ENCODE measurements around the gene CACNA2D2.

The CACNA2D2 gene

GRCh38 chr3:50326182-50326541 lies 177.3 kb downstream of the CACNA2D2 start:
- no peak overlapping the region for H3K4me3 ChIP-seq (ENCODE audit: low read depth, low read length, poor library complexity, severe bottlenecking)
- H3K27me3 ChIP-seq (ENCODE audit: insufficient read depth, low read length) = no peaks in the 10 kb centered on the region
- H3K4me1 ChIP-seq (ENCODE audit: insufficient read depth, low read length, severe bottlenecking) = peaks cover 32% of the 10 kb centered on the region
- H3K27ac ChIP-seq (ENCODE audit: low read depth, low read length, poor library complexity, severe bottlenecking) = no peak overlapping the region
- H3K79me2 ChIP-seq (ENCODE audit: insufficient read depth, low read length) = peaks cover 7% of the 10 kb centered on the region; the same call in 1 of the 2 replicates
- peaks cover 31% of the 10 kb centered on the region for H3K36me3 ChIP-seq (ENCODE audit: insufficient read depth, low read length)
- no peaks in the 10 kb centered on the region for H3F3A ChIP-seq (ENCODE audit: insufficient read depth, low read length)
- no peak overlapping the region for H3K4me2 ChIP-seq (ENCODE audit: low read length)
- no peak overlapping the region for H3K9ac ChIP-seq (ENCODE audit: low read length)
- H3K9me2 ChIP-seq (ENCODE audit: low read depth, low read length) = no peaks in the 10 kb centered on the region
- TF ChIP-seq CTCF (IDR thresholded peaks at IDR 0.05; ENCODE audit: low read length) = no peak
- no peak for TF ChIP-seq EZH2 (IDR thresholded peaks at IDR 0.05; ENCODE audit: borderline replicate concordance, low read length)
- no peaks in the 10 kb centered on the region for H4K20me1 ChIP-seq (ENCODE audit: insufficient read depth, low read length)
- no peak overlapping the region for H2AFZ ChIP-seq (ENCODE audit: low read length)
- H3K9me3 ChIP-seq (ENCODE audit: low read length) = no peaks in the 10 kb centered on the region

- no peak overlapping the region for H3K9ac ChIP-seq (ENCODE audit: low read length)
These were observed 177.8 kb downstream of the CACNA2D2 start for GRCh38 chr3:50325497-50326181.

GRCh38 chr3:50325113-50325480 lies 178.3 kb downstream of the CACNA2D2 start:
- H3K4me3 ChIP-seq (ENCODE audit: low read depth, low read length, poor library complexity, severe bottlenecking) = no peak overlapping the region
- H3K27ac ChIP-seq (ENCODE audit: low read depth, low read length, poor library complexity, severe bottlenecking) = no peak overlapping the region
- H3K9me2 ChIP-seq (ENCODE audit: low read depth, low read length) = no peaks in the 10 kb centered on the region
- peaks cover 7% of the 10 kb centered on the region; the same call in 1 of the 2 replicates for H3K79me2 ChIP-seq (ENCODE audit: insufficient read depth, low read length)
- TF ChIP-seq CTCF (IDR thresholded peaks at IDR 0.05; ENCODE audit: low read length) (no peak), EZH2 (IDR thresholded peaks at IDR 0.05; ENCODE audit: borderline replicate concordance, low read length) (no peak)
- peaks cover 20% of the 10 kb centered on the region; the same call in 1 of the 2 replicates for H3K36me3 ChIP-seq (ENCODE audit: insufficient read depth, low read length)
- H3K27me3 ChIP-seq (ENCODE audit: insufficient read depth, low read length) = no peaks in the 10 kb centered on the region
- H4K20me1 ChIP-seq (ENCODE audit: insufficient read depth, low read length) = no peaks in the 10 kb centered on the region
- H3K4me1 ChIP-seq (ENCODE audit: insufficient read depth, low read length, severe bottlenecking) = peaks cover 39% of the 10 kb centered on the region
- H3K9ac ChIP-seq (ENCODE audit: low read length) = no peak overlapping the region
- no peak overlapping the region for H3K4me2 ChIP-seq (ENCODE audit: low read length)
- no peak overlapping the region for H2AFZ ChIP-seq (ENCODE audit: low read length)
- no peaks in the 10 kb centered on the region for H3F3A ChIP-seq (ENCODE audit: insufficient read depth, low read length)
- H3K9me3 ChIP-seq (ENCODE audit: low read length) = no peaks in the 10 kb centered on the region

More at GRCh38 chr3:50325497-50326181, 177.8 kb downstream of the CACNA2D2 start:
- H3K27ac ChIP-seq (ENCODE audit: low read depth, low read length, poor library complexity, severe bottlenecking) = no peak overlapping the region
- H3K4me1 ChIP-seq (ENCODE audit: insufficient read depth, low read length, severe bottlenecking) = peaks cover 34% of the 10 kb centered on the region
- no peak overlapping the region for H3K4me2 ChIP-seq (ENCODE audit: low read length)
- no peaks in the 10 kb centered on the region for H3K9me2 ChIP-seq (ENCODE audit: low read depth, low read length)
- H3K4me3 ChIP-seq (ENCODE audit: low read depth, low read length, poor library complexity, severe bottlenecking) = no peak overlapping the region
- no peaks in the 10 kb centered on the region for H3K27me3 ChIP-seq (ENCODE audit: insufficient read depth, low read length)
- H3K36me3 ChIP-seq (ENCODE audit: insufficient read depth, low read length) = peaks cover 25% of the 10 kb centered on the region
- H2AFZ ChIP-seq (ENCODE audit: low read length) = no peak overlapping the region
- H4K20me1 ChIP-seq (ENCODE audit: insufficient read depth, low read length) = no peaks in the 10 kb centered on the region
- TF ChIP-seq CTCF (IDR thresholded peaks at IDR 0.05; ENCODE audit: low read length) (no peak), EZH2 (IDR thresholded peaks at IDR 0.05; ENCODE audit: borderline replicate concordance, low read length) (no peak)
- no peaks in the 10 kb centered on the region for H3K9me3 ChIP-seq (ENCODE audit: low read length)
- H3F3A ChIP-seq (ENCODE audit: insufficient read depth, low read length) = no peaks in the 10 kb centered on the region
- H3K79me2 ChIP-seq (ENCODE audit: insufficient read depth, low read length) = peaks cover 7% of the 10 kb centered on the region; the same call in 1 of the 2 replicates

Measured in OCI-LY1 (cell line).